DMS79 (cell line): ENCODE measurements around the gene CENPVL1.
"Not testable (repeated sequence)": the region's sequence is repeated elsewhere in the genome, so short reads cannot be mapped to it uniquely, and the experiment has no call there.

Source experiments
- DNase-seq: peaks from one replicate; lab custom pipeline; 2025; lab: John Stamatoyannopoulos, UW

The CENPVL1 gene

DNA sequence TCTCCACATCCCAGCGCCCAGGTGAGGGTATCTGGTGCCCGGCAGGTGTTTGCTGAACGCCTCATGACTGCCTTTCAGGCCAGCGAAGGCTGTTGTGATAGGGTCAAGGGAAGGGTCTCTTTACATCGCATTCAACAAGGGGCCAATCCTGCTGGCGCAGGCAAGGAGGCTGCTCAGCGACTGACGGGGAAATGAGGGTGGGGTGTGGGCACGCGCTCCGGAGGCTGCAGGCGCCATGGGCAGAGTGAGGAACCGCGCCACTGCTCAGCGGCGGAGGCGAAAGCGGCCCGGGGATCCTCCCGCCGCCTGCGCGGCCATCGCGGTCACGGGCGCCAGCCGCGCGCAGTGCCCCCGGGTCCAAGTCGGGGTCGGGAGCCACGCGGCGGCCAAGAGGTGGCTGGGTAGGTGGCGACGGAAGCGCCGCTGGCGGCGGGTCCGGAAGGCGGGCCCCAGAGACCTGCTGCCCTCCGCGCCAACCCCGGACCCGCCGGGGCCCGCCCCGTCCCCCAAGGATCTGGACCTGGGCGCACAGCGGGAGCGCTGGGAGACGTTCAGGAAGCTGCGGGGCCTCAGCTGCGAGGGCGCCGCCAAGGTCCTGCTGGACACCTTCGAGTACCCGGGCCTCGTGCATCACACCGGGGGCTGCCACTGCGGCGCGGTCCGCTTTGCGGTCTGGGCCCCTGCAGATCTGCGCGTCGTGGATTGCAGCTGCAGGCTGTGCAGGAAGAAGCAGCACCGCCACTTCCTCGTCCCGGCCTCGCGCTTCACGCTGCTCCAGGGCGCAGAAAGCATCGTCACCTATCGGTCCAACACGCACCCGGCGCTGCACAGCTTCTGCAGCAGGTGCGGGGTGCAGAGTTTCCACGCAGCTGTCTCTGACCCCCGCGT is at the start of gene CENPVL1:
TSS of gene CENPVL1 (plus strand) at position 236 of the 888 bp plus-strand sequence. CDS start at position 236, 0 bp downstream.
- DNase-seq = not testable (repeated sequence)

DNA sequence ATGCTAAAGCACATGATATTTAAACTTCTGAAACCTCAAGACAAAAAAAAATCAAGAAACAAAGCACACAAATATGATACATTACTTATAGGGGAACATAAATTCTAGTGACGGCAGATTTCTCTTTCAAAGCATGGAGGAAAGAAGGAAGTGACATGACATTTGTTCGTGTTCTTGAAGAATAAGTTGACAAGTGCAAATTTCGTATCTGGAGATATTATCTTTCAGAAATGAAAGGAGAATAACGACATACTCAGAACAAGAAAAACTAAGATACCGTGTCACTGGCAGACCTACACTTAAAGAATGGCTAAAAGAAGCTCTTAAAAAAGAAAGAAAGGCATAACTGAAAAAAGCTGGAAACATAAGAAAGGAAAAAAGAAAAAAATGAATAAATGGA is 44.3 kb upstream of the CENPVL1 start:
- no peak for DNase-seq

DNA sequence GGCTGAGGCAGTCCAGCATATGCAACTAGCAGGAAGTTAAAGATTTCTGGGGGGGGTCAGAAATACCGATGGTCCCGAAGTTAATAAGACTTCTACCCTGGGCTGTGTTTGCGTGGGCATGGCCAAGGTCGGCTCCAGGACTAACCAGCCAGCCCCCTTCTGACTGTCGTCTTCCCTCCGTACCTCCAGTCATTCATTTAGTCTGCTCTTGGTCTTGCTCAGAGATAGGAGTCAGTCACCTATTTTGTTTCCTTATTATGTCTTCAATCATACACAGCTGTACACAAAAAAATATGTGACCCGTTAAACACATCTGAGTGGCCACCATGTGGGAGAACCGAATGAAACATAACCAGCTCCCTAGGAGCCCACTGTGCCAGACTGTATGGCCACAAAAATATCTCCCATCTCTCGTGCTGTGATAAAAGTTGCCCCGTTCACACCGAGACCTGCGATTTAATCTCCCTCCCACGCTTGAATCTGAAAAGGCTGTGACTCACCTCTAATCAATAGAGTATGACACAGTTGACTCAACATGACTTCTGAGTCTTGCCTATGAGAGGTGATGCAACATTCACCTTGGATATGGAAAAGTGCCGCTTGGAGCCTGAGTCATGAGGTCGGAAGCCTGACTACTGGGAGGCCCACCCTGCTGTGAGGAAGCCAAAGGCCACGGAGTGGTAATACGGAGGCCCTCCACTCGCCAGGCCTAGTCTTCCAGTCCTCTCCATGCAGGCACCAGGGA is 30.5 kb upstream of the CENPVL1 start:
- DNase-seq = not testable (repeated sequence)

DNA sequence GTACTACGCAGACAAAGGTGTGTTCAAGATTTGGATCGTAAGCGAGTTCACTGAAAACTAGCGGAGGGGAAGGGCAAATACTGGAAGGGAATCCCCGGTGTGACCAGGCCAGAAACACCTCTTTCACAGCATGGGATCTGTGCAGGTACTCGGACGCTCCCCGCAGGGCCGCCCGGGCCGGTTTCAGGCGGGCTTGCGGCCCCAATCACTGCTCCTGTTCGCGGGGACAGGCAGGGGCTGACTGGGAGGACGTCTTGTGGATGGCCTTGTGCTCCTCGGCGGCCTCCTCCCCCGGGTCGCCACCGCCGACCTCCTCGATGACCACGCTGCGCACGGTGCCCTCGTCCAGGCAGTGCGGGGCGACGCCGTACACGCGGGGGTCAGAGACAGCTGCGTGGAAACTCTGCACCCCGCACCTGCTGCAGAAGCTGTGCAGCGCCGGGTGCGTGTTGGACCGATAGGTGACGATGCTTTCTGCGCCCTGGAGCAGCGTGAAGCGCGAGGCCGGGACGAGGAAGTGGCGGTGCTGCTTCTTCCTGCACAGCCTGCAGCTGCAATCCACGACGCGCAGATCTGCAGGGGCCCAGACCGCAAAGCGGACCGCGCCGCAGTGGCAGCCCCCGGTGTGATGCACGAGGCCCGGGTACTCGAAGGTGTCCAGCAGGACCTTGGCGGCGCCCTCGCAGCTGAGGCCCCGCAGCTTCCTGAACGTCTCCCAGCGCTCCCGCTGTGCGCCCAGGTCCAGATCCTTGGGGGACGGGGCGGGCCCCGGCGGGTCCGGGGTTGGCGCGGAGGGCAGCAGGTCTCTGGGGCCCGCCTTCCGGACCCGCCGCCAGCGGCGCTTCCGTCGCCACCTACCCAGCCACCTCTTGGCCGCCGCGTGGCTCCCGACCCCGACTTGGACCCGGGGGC is 28.2 kb upstream of the CENPVL1 start:
- DNase-seq = not testable (repeated sequence)

DNA sequence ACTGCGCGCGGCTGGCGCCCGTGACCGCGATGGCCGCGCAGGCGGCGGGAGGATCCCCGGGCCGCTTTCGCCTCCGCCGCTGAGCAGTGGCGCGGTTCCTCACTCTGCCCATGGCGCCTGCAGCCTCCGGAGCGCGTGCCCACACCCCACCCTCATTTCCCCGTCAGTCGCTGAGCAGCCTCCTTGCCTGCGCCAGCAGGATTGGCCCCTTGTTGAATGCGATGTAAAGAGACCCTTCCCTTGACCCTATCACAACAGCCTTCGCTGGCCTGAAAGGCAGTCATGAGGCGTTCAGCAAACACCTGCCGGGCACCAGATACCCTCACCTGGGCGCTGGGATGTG is 27.6 kb upstream of the CENPVL1 start, which contains the start of gene CENPVL2:
TSS of gene CENPVL2 (minus strand) at position 112 of the 343 bp plus-strand sequence. CDS start at position 112, 0 bp downstream.
- DNase-seq = not testable (repeated sequence)

DNA sequence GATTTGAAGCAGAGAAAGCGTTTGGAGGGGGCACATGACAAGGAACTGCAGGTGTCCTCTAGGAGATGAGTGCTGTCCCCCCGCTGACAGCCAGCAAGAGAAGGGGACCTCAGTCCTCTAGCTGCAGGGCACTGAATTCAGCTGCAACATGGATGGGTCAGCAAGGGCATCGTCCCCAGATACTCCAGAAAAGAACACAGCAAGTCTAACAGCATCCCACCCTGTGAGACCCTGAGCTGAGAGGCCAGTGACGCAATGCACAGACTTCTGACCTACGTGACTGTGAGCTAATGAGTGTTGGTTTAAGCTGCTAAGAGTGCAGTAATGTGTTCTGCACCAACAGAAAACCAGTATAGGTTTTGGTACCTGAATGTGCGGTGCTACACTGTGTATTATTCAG is 16.1 kb upstream of the CENPVL1 start:
- no peak for DNase-seq

DNA sequence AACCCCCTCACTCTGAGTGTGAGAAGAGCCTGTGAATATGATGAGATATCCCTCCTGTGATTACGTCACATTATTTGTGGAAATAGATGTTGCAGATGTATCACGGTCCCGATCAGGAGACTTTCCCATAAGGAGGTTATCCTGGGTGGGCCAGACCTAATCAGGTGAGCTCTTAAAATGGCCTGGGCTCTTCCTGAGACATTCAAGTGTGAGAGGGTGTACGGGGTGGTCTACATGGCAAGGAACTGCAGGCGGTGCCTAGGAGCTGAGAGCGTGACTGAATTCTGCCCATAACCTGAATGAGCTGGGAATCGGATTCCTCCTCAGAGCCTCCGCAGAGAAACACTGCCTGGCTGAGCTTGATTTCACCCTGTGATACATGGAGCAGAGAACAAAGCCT is 12.9 kb upstream of the CENPVL1 start:
- no peak for DNase-seq

DNA sequence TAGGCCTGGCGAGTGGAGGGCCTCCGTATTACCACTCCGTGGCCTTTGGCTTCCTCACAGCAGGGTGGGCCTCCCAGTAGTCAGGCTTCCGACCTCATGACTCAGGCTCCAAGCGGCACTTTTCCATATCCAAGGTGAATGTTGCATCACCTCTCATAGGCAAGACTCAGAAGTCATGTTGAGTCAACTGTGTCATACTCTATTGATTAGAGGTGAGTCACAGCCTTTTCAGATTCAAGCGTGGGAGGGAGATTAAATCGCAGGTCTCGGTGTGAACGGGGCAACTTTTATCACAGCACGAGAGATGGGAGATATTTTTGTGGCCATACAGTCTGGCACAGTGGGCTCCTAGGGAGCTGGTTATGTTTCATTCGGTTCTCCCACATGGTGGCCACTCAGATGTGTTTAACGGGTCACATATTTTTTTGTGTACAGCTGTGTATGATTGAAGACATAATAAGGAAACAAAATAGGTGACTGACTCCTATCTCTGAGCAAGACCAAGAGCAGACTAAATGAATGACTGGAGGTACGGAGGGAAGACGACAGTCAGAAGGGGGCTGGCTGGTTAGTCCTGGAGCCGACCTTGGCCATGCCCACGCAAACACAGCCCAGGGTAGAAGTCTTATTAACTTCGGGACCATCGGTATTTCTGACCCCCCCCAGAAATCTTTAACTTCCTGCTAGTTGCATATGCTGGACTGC is 2.8 kb downstream of the CENPVL1 start:
- DNase-seq = not testable (repeated sequence)

DNA sequence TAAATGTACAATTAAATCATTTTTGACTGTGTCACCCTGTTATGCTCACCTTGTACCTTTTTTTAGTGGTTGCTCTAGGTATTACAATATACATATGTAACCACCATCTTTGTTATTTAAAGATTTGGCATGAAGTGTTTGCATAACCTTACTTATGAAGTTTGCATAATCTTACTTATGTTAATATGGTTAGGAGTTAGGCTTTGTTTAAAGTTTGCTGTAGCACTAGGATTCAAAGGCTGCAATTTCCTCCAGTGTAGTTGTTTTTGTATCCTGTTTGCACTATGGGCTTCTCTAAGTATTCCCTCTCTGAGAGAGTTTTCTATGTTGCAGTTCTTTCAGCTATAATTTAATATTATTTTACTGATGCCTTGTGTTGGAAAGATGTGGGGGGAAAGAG is 17.9 kb downstream of the CENPVL1 start:
- DNase-seq = no peak

DNA sequence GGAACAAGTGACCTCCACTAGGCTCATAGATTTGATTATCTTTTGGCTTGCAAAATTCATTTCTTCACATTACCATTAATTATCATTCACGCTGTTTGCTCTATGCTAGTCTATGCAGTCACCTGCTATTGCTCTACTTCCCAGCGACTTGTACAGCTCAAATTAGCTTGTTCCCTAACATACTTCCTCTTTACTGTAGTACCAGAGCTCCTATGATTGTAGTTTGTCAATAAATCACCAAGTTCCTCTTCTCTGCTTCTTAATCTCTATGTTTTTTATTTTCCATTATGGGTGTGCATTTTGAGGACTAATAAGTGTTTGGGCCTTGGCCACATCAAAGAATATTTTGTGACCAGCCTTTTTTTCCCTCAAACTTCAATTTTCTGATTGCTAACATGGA is 26.8 kb downstream of the CENPVL1 start:
- DNase-seq = no peak

DNA sequence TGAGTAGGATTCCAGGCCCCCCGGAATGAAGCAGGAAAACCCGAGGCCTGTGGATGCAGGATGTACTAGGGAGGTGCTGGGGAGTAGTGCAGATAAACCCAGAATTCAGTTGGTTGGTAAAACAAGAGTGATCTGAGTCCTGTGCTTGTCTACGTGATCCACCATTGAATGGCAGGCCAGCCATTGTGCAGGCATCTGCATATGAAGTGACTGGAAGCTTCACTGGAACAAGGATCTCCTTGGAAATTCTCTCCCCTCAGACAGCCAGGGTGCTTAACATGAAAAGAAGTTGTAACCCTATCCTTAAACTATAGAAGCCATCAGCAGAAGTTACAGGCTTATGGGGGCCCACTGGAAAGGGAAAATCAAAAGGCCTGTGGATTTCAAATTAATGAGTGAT is 32.3 kb downstream of the CENPVL1 start:
- DNase-seq = no peak

DNA sequence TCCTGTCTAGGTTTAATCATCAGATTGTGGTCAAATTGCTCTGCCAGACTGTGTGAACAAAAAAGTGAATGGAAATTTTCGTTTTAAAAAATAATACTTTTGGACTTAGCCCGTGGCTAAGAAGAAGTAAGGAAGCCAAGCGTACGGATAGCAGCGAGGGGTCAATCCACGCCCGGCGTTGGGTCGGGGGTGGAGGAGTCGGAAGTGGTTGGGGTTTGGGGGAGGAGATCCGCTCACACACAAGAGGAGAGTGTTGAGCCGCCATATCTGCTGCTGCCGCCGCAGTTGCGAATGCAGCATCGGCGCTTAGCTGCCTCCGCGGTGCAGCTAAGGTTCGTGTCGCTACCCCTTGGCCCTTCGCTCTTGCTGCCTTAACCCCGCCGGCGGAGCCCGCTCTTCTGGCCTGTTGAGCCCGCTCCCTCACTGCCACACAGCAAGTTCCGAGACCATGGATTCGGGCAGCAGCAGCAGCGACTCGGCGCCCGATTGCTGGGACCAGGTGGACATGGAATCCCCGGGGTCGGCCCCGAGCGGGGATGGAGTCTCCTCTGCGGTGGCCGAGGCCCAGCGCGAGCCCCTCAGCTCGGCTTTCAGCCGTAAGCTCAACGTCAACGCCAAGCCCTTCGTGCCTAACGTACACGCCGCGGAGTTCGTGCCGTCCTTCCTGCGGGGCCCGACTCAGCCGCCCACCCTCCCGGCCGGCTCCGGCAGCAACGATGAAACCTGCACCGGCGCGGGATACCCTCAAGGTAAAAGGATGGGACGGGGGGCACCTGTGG is 33.1 kb downstream of the CENPVL1 start, which contains the start of gene GSPT2:
TSS of gene GSPT2 (plus strand) at position 264 of the 779 bp plus-strand sequence. CDS start at position 449, 185 bp downstream.
- DNase-seq = peak; percentile 40

DNA sequence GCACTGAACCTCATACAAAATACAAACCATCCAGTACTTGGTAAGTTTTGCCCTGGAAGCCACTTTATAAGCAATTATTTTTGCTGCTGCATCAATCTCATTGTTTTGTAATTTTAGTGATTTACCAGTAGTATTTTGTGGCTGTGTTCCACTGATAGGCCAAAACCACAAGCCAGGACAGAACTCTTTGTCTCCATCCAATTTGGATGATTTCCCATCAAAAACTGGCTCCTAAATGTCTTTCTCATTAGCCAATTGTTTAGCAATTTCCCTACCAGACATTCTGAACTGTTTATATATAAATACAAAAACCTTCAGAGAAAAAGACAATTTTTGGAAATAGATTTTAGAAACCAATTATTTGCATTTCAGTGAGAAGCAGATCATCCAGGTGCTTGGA is 37.4 kb downstream of the CENPVL1 start:
- no peak for DNase-seq

DNA sequence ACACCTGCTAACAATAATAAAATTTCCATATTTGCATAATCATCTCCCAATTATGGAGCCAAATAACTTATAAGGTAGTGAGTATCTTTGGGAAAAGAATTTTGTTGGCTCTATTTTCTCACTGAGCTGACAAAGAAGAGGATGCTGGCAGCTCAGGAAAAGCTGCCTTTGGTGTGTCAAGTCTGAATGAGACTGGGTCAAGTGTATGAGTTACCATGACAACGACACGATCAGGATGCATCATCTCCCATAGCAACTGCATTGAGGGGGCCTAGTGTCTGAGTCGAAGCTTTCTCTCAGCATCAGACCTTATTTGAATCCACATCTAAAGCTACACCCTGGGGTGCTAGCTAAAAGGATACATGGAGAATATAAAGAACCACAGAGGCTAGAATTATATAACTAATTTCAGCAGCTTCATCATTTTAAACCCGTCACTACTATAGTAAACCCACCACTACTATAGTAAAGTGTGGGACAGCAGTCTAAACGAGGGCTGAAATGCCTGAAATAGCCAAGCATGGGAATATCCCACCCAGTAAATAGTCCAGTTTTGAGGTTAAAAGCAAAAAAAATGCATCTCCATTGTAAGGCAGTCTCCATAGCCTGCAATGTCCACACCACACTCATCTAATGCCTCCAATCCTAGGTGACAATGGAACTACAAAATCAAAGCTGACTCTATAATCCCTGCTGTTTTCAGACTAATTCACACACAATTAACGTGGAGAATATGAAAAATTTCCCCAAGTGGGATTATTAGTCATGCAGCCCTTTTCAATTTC is 48.9 kb downstream of the CENPVL1 start:
- no peak for DNase-seq

DNA sequence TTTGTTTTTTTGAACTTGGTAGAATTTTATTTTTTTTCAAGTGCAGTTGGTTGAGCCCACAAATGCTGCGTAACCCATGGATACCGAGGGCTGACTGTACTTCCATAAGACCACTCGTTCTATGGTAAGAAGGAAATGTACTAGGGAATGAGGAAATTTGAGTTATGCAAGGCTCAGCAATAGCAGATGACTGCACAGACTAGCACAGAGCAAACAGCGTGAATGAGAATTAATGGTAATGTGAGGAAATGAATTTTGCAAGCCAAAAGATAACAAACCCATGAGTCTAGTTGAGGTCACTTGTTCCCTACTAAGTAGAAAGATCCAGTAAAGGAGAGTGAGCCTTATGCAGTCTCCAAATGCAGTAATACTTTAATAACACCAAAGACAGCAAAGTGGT is 50.3 kb downstream of the CENPVL1 start:
- DNase-seq = no peak
